NK-92 treated with Interleukin-12 subunit alpha and Interleukin-12 subunit beta, amount 100 ng/mL, for 24 hours (cell line): ENCODE data around the gene OR2F2.

Experiments
- DNase-seq: peaks from one replicate; lab custom pipeline; 2025; lab: John Stamatoyannopoulos, UW

OR2F2 gene

DNA sequence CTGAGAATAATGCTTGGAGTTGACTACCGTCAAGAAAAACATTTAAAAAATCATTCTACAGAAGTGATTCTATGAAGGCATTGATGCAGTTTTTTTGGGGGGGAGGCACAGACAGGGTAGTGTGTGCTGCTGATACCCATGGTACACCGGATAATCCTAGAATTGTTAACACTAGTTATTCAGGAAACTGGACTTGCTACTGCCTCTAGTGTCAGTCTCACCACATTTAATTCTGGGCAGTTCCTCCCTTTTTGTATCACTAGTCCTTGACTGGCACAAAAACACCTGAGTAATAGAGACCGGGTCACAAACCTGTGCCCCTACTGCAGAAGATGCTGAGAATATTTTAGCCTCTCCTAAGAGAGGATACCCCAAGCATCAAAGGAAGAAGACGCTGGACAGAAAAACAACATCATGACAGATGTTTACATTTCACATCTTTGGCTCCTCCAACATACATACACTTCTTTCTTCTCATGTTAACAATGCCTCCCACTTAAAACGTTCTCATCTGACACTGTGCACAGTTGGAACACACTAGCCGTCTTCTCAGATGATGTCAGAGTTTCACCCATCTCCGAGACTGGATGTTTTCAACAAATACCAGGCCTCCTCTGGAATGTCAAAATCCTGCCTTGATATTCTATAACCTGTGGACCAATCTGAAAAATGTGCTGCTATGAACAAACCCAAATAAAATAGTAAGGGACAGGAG is 19.9 kb upstream of the OR2F2 start:
- no peak for DNase-seq

DNA sequence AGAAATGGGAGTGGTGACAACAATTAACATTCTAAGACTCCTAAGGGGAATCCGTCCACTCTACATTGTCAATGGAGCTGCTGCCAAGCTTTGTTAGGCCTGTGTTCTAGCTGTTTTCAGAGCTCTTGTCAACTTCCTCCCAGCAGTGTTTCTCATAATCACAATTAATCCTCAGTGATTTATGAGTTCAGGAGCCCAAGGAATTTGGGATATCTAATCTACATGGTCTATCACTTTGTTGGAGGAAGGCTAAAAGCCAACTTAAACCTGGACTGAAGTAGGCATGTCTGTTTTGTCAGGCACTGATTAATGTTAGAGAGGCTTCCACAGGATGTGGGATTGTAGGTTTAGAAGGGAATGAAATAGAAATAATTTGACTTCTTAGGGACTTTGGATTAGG is 10.2 kb upstream of the OR2F2 start:
- no peak for DNase-seq

DNA sequence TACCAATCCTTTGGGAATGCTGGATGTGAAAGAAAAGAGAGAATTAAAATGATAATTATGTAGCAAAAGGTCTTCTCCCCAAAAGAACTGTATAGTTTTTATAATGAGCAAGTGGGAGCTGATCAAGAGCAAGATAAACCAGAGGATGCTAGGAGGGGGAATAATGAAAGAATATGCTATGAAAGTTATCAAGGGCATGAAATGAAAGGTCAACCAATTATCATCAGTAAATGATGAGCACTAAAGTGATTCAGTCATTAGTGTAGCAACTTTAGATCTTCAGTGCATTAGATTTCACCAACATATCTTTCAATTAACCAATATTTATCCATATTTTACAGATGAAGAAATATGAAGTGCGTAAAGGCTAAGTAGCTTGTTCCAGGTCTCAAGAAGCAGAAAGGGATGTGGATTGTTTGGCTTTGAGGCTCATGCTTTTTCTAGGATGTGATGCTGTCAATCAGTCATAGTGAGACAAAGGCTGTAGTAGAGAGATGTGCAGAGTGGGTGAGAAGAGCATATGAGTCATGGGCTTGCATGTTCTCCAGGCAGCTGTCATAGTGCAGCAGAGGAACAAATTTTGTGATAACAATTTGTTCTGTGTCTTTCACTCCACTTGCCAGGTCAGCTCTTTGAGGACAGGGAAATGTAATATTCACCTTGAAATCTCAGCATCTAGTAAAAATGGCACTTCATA is 5.7 kb upstream of the OR2F2 start:
- no peak for DNase-seq

DNA sequence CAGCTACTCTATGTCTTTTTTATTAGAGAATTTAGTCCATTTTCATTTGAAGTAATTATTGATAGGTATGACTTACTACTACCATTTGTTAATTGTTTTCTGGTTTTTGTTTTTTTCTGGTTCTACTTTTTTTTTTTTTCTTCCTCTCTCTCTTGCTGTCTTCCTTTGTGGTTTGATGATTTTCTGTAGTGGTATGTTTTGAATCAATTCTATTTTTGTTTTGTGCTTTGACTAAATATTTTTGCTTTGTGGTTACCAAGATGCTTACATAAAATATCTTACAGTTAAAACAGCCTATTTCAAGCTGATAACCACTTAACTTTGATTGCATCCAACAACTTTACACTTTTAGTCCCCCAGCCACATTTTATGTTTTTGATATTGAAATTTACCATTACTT is 3.3 kb upstream of the OR2F2 start:
- no peak for DNase-seq

DNA sequence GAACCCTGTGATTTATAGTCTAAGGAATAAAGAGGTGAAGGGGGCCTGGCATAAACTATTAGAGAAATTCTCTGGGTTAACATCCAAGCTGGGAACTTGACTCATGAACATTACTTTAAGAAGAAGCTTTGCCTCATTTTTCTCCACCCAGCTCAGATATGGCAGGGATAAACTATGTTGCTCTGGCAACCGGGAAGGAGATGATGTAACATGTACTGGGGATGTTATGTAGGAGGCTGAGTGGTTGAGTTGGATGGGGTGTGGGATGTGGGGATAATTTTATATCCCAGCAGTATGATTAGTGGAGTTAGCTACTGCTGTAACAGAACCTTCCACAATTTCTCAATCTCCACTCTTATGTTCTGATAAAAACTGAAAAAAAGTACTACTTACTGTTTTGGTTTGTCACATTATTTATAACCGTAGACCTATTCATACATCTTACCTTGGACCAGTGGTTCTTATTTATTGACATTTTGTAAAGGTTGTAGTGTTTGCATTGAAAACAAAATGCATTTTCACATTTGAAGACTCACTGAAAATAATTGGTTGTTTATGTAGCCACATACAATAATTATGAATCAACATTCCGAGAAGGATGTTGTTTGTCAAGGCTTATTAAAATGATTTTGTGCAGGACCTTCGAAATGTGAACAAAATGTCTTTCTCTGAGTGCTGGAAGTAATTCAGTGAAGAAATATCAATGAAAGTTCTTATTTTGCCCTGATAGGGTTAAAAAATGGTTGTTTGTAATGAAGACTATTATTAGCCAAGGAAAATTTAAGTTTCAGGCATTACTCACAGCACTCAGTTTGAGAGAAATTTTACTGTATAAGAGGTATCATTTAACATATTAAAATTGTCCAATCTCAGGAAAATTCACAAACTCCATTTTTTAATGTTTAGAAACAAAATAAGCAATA is 1.3 kb downstream of the OR2F2 start:
- DNase-seq, result no peak

DNA sequence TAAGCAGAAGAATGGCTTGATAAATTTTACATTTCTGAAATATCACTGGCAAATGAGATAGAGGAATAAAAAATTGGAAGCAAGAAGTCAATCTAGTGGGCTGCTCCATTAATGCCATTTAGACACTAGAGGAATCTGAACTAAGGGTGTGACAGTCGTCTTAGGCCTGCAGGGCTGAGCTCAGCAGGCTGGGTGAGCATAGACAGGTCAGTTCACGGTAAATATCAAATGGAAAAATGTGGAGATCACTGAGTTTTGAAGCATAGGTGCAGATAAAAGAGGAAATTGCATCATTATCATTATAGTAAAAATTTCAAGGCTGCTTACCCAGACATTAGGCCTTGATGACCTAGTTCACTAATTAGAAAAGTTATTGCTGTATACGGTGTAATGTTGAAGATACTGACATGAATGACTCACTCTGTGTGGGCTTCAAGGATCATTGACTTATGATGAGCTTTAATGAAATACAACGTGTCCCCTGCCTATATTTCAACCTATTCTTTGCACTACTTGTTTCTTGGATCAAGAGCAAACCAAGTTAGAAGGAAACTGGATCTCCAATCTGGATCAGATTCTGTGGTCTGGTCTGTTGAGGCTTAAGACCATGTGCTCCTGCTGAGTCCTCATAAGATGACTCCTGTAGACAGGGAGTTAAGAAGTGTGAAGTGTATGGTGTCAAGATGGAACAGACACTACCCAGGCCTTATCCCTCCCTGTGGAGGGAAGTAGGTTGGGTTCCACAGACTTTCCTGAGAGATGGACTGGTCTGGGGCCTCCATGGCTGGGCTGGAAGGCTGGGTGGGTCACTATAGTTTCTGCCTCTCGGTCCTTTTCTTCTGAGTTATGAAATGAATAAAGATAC is 3.6 kb downstream of the OR2F2 start:
- no peak for DNase-seq

DNA sequence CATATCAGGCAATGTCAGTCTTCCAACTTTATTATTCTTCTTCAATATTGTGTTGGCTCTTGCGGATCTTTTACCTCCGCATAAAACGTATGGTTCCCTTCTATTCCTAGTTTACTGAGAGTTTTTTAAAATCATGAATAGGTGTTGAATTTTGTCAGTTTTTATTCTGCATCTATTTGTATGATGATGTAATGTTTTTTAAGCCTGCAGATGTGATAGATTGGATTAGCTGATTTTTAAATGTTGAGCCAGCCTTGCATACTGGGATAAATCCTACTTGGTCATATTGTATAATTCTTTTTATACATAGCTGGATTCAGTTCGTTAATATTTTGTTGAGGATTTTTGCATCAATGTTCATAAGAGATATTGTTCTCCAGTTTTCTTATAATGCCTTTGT is 10.4 kb downstream of the OR2F2 start:
- no peak for DNase-seq

DNA sequence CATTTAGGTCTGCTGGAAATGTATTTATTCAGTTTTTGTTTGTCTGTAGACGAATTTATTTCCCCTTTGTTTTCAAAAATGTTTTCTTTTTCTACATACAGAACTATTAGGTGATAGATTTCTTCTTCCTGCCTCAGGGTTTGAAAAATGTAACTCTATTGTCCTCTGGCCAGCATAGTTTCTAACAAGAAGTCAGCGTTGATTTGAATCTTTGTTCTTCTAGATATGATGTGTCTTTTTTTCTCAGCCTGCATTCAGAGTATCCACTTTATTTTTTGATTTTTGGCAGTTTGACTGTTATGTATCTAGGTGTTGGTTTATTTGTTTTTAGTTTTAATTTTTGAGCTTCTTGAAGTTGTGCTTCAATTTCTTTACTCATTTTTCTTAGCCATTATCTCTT is 12.1 kb downstream of the OR2F2 start:
- no peak for DNase-seq

DNA sequence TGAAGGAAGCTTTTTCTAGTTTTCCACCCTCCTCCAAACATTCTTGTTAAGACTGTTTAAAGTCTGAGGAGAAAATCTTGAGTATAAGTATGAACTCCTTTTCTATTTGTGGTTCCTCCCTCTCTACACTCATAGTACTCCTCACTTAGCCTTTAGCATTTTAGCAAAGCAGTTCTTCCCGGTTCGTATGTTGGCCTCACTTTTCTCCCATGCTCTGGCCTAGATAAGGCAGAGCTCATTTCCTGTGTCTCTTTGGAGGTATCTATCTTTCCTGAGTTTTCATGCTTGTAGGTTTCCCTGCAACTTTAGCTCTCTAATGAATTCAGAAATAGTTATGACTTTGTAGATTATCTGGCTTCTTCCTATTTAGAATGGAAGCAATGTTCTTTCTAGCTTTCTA is 13.7 kb downstream of the OR2F2 start:
- no peak for DNase-seq

DNA sequence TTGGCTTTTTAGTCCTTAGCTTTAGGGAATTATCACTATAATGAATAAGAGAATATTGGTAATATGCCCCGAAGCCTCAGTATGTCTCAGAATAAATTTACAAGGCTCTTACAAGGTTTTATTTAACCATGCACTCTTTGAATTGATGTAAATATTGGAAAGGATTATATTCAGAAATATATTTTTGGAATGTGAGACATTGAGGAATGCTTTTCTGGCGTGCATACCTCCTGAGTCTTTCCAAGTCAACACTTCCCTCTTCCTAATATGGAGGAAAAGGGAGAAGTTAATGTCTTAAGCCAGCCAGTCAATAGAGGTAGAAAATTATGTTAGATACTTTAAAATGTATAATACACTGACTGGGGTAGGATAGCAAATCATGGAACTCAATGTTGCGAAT is 18.4 kb downstream of the OR2F2 start:
- no peak for DNase-seq

DNA sequence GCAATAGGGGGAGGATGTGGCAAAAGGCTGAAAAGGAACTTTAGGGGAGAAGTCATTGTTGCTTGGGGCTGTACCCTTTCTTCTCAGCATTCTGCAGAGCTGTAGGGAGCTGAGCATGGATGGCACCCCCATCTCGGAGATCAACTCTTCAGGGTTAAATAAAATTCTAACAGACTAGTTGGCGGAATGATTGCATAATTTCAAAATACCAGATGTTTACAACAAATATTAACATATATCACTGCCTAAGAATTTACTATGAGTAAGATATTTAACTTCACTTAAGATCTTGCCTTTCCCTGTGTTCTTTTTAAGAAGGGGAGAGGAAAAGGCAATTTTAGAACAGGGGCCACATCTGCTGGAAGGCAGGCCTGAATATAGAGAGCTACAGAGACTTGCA is 19.1 kb downstream of the OR2F2 start:
- DNase-seq, result no peak

DNA sequence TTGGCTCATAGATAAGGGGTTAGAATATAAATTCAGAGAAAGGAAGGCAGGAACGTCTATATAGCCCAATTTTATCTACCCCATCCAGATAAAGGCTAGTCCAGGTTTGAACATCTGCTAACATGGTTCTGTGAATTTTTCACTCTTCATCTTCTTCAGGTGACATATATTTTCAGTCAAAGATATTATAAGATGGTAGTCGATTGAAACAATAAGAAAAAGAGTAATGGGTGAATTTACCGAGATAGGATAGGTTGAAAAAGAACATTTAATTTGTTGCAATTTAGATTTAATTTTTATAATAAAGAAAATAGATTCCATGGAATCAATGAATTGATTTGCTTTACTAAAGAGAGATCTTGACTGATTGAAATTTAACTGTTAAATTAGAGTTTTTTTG is 19.5 kb downstream of the OR2F2 start, which contains the start of gene OR2F1:
TSS of gene OR2F1 (plus strand) at position 301 of the 400 bp plus-strand sequence. CDS start 5,127 bp downstream, outside the sequence.
- no peak for DNase-seq

DNA sequence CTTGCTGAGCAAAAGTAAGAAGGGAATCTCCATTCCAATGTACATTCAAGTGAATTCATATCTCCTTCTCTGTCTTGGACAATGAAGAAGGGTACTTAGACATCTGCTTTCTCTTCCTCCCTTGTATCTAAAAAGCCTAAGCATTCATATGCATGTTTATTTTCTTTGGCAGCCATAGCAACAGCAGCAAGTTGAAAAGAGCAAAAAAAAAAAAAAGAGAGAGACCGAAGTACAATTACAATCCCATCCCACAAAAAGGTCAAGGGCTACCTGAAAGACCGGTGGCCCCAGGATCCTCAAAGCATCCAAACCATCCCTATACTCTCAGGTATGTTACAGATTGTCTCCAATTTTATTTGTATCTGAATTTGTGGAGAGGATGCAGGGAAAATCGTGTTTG is 23.7 kb downstream of the OR2F2 start:
- DNase-seq, result no peak

DNA sequence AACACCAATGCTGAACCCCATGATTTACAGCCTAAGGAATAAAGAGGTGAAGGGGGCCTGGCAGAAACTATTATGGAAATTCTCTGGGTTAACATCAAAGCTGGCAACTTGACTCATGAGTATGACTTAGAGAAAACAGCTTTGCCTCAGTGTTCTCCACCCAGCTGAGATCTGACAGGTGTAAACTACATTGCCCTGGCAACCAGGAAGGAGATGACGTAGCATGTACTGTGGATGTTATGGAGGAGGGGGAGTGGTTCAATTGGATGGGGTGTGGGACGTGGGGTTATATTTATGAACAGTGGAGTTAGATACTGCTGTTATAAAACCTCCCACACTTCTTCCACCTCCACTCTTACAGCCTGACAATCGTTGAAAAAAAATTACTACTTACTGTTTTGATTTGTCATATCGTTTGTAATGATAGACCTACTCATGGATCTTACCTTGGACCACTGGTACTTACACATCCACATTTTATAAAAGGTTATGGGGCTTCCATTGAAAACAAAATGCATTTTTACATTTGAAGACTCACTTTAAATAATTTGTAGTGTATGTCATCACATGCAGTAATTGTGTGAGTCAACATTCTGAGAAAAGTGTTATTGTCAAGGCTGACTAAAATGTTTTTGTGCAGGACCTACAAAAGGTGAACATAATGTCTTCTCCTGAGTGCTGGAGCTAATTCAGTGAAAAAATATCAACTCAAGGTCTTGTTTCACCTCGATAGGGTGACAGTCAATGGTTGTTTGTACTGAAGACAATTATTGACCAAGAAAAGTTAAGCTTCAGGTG is 26.0 kb downstream of the OR2F2 start:
- no peak for DNase-seq

DNA sequence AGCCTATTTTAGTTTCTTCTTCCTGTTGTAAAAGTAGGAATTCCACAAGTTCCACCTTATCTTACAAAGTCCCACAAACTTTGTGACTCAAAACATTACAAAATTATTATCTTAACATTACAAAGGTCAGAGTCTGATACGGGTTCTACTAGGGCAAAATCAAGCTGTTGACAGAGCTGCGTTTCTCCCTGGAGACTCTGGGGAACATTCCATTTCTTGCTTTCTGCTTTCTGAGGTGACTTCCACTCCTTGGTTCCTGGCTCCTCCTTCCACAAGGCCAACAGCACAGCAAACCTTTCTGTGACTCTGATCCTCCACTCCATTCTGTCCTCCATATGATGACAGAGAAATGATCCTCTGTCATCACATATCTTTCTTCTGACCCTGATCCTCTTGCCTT is 30.2 kb downstream of the OR2F2 start:
- DNase-seq, result no peak

DNA sequence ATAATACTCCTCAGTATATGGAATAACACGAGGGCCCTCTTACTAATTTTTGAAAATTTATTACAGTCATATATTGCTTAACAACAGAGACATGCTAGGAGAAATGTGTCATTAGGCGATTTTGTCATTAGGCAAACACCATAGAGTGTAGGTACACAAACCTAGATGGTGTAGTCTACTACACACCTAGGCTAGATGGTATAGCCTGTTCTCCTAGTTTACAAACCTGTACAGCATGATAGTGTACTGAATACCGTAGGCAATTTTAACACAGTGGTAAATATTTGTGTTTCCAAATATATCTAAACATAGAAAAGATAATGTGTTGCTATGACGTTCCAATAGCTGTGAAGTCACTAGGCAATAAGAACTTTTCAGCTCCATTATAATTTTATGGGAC is 32.4 kb downstream of the OR2F2 start:
- DNase-seq, result no peak

DNA sequence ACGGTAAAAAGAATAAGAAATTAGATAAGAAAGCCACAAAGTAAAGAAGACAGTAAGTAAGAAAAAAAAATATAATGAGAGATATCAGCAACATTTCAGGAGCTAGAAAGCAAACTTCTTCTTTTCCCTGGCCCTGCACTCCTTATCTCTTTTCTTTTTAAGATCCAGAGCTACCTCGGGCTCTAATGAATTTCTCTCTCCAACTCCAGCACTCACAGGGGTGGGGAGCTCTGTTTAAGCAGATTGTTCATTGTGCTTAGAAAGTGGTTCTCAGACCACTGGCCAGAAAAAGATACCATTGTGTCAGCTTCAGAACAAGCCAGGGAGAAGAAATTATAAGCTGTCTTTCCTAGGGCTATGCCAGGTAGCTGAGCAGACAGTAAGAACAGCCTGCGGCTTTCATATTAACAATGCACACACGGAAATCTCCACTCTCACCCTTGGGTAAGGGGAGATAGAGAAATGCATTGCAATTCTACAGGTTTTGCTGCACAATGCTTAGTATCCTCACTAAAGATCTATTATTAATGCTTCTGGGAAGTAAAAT is 38.9 kb downstream of the OR2F2 start:
- no peak for DNase-seq

DNA sequence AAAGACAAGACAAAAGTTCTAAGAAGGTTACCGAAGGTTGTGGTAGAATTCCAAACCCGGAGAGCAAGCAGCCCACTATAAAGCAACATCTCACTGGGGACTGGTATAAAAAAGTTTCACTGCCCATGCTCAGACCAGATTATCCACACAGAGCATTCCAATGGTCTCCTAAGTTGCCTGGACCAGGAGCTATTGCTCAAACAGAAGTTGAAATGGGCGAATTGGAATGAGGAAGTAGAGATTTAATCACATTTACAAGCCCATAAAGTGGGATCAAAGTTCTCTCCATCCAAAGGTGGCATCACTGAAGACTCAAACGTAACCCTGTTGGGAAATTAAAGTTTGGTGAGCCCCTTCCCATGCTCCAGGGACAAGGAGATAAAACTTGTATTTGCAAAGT is 39.4 kb downstream of the OR2F2 start:
- DNase-seq, result no peak

DNA sequence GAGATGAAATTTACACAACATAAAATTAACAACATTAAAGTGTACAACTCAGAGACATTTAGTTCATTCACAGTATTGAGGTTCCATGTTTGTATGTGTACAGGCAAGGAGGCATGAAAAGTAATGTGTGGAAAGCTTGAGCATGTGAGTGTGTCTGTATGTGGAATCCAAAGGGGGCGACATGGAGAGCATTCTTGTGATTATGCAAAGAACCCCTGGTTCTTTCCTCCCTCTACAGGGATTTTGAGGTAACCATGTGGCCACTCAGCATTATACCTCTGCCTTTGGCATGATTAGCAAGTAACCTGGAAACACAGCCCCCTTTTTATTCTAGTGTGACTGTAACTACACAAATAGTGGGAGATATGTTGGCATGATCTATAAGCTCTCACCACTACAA is 40.6 kb downstream of the OR2F2 start:
- no peak for DNase-seq

DNA sequence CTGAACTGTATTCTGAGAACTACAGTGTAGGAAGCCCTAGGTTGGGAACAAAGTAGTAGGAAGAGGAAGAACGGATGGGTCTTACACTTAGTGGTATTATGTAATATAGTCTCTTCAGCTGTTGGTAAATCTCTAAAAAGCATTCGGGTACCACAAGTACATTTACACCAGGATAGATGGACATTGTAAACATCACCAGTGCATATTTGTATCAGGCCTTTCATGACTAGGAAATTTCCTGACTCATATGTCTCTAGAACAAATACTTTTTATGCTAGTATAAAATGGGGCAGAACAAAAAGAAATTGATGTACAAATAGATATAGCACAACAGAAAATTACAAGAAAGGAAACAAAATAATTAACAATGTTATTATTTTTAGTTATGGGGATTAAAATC is 43.6 kb downstream of the OR2F2 start:
- no peak for DNase-seq

DNA sequence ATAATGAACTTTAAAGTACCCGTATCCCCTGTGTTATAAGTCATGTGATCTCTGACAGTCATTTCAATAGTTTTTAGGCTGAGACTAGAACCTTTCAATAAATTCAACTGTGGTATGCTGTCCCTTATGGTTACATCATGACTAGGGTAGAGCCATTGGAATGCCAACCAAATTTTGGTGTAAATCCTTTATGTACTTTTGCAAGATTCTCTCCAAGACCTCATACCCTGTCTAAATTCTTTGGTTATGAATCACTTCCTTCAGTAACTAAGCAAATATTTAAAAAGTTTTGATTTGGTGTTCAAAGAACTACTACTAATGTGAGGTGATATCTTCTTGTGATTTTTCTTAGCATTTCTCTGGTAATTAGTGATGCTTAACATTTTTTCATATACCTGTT is 44.3 kb downstream of the OR2F2 start:
- DNase-seq, result no peak
